ENCODE data around the gene RAB27A. TPM values are rescaled to one million over a fixed set of nuclear protein-coding genes. Genes with fewer than 3 reads are reported as not detected.

Gene RAB27A
- total RNA-seq, 1 experiment from 2014 or later: 12.2 TPM

DNA sequence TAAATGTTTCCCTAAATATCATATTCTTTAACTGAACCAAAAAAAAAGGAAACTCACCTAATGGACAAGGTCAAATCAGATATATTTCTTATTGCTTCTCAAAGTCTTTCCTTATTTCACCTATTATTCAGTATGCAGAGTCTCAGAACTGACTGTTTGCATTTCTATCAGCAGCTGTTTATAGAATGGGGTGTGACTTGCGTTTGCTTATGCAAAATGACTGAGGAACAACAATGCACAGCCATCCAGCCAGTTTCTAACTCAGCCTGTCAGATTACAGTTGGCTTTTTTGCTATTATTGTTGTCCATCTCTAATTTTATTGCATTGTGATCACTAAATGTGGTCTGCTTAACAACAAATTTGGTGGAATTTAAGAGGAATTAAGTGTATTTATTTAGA, 40.7 kb downstream of the RAB27A start:
- H3K9me3 ChIP-seq (replicated peaks): no peaks in the 10 kb centered on the region
- H3K4me1 ChIP-seq: 0 out of 2 replicates have a peak, but pooled peaks cover 3% of the 10 kb centered on the region
- DNase-seq: no peak
- no peak overlapping the region for H3K27ac ChIP-seq
- H3K4me3 ChIP-seq: no peak overlapping the region
- H3K36me3 ChIP-seq: 0 out of 2 replicates have a peak, but pooled peaks cover 2% of the 10 kb centered on the region
- H3K27me3 ChIP-seq: no peaks in the 10 kb centered on the region

DNA sequence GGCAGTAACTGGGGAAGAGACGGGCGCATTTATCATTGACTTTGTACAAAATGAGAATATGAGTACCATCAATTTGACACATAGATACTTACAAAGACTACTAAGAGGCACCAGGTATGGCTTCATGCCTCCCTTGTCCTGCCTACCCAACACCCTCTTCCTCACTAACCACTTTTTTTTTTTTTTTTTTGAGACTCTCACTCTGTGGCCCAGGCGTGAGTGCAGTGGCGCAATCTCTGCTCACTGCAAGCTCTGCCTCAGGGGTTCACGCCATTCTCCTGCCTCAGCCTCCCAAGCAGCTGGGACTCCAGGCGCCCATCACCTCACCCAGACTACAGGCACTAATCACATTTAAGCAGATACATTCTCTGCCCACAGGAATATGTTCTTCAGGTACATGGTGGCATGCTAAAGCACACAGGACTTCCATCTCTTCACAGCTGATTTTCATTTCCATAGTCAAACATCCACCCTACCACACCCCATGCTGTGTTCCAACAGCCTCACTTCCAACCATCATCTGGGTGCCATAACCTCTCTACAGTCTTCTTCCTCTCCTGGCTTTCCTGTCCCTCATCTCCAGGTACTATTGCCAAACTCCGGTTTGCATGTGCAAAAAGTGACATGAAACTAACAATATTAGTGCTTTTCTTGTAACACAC, 41.7 kb downstream of the RAB27A start:
- no peaks in the 10 kb centered on the region for H3K4me1 ChIP-seq
- no peak for DNase-seq
- no peak overlapping the region for H3K27ac ChIP-seq
- H3K9me3 ChIP-seq (replicated peaks): no peaks in the 10 kb centered on the region
- H3K4me3 ChIP-seq: no peak overlapping the region
- no peaks in the 10 kb centered on the region for H3K27me3 ChIP-seq
- H3K36me3 ChIP-seq: 0 out of 2 replicates have a peak, but pooled peaks cover 2% of the 10 kb centered on the region

DNA sequence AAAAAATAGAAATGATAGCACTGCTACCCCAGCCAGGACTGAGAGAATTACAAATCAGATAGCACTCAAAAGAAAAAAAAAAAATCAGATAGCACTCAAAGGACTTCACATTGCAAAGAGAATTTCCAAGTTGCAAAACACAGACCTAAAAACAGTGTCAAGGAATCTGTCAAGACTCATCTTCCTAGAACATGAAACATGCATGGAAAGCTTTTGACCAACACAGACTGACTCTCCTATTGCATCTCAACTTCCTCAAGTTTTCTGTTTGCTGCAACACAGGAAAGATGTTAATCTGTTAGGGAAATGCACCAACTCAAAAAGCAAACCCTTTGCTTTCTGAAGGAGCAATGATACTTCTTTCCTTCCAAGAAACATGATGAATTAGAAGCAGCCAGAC, 42.3 kb downstream of the RAB27A start:
- Histone ChIP-seq H3K9me3 (replicated peaks) (no peaks in the 10 kb centered on the region), H3K36me3 (0 out of 2 replicates have a peak, but pooled peaks cover 2% of the 10 kb centered on the region), H3K27ac (no peak overlapping the region), H3K27me3 (no peaks in the 10 kb centered on the region), H3K4me3 (no peak overlapping the region), H3K4me1 (no peaks in the 10 kb centered on the region)
- no peak for DNase-seq

DNA sequence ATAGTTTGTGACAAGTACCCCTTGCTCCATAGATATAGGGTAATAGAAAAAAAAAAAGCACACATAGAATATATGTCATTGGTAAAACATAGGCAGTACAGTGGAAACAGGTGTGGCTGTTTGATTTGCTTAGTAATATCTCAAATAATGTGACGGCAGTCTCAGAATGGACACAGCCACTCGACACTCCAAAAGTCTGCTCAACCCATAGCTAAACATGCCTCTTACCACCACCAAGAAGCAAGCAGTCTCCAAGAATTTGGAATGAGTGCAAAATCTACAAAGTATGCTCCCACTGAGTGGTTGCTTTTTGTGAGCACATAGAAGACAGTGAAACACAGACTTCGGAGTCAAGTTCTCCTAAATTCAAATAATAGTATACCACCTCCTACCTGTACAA, 43.0 kb downstream of the RAB27A start:
- Histone ChIP-seq H3K4me1 (no peaks in the 10 kb centered on the region), H3K36me3 (0 out of 2 replicates have a peak, but pooled peaks cover 2% of the 10 kb centered on the region), H3K4me3 (no peak overlapping the region), H3K27me3 (no peaks in the 10 kb centered on the region), H3K27ac (no peak overlapping the region), H3K9me3 (replicated peaks) (no peaks in the 10 kb centered on the region)
- DNase-seq: no peak

DNA sequence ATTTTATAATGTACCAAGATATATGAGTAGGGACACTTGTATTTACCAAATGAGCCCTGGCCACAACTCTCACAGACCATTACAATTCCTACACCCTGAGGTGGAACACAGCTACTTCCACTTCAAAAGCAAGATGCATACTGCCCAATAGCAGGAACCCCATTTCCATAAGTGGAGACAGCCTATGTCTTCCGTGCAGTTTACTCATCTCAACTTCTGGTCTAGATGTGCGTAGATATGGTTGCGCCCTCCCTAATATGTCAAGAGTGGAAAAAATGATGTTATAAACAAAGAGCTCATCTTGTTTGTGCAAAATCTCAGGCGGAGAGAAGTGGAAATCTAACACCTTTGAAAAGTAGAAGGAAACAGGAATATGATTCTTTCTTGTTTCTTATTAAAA, 44.6 kb downstream of the RAB27A start:
- no peak for DNase-seq

DNA sequence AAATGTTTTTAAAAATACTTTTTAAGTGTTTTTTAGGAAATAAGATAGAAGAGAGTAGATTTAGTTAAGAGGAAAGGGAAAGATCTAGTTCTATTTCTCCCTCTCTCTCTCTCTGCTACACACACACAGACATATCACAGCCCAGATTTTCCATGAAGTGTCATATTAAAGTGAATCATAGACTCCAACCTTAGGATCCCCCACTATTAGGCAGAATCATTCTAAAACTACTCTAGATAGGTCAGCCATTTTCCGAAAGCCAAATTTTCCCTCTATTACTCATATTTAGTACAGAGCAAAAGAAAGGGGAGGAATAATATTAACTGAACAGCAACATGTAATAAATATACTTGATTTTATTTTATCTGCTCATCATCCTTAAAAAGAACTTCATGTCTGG, 47.7 kb downstream of the RAB27A start:
- Histone ChIP-seq H3K4me1 (no peaks in the 10 kb centered on the region), H3K36me3 (no peaks in the 10 kb centered on the region), H3K4me3 (no peak overlapping the region), H3K27ac (no peak overlapping the region), H3K27me3 (no peaks in the 10 kb centered on the region), H3K9me3 (replicated peaks) (no peaks in the 10 kb centered on the region)
- DNase-seq: no peak

More for the DNA sequence above, 44.6 kb downstream of the RAB27A start:
- H3K27me3 ChIP-seq: no peaks in the 10 kb centered on the region
- no peaks in the 10 kb centered on the region for H3K9me3 ChIP-seq (replicated peaks)
- H3K4me1 ChIP-seq: no peaks in the 10 kb centered on the region
- H3K4me3 ChIP-seq: no peak overlapping the region
- 0 out of 2 replicates have a peak, but pooled peaks cover 2% of the 10 kb centered on the region for H3K36me3 ChIP-seq
- no peak overlapping the region for H3K27ac ChIP-seq

DNA sequence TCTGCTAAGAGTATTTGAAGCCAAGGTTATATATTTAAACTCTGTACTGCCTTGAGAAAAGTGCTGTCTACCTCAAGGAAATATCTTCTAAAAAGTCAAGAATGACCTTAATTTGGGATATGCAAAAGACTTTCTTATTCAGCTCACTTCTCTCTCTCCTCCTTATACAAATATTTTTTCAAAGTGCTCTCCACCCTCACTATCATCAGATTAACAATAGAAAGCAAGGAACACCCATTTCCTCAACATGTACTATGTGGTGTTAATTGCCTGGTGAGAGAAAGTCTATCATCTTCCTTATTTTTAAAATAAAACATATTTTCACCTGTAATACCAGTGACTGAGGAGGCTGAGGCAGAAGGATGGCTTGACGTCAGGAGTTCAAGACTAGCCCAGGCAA, 48.4 kb downstream of the RAB27A start:
- H3K27ac ChIP-seq: no peak overlapping the region
- no peaks in the 10 kb centered on the region for H3K27me3 ChIP-seq
- DNase-seq: no peak
- no peaks in the 10 kb centered on the region for H3K9me3 ChIP-seq (replicated peaks)
- H3K4me1 ChIP-seq: no peaks in the 10 kb centered on the region
- no peak overlapping the region for H3K4me3 ChIP-seq
- H3K36me3 ChIP-seq: no peaks in the 10 kb centered on the region

DNA sequence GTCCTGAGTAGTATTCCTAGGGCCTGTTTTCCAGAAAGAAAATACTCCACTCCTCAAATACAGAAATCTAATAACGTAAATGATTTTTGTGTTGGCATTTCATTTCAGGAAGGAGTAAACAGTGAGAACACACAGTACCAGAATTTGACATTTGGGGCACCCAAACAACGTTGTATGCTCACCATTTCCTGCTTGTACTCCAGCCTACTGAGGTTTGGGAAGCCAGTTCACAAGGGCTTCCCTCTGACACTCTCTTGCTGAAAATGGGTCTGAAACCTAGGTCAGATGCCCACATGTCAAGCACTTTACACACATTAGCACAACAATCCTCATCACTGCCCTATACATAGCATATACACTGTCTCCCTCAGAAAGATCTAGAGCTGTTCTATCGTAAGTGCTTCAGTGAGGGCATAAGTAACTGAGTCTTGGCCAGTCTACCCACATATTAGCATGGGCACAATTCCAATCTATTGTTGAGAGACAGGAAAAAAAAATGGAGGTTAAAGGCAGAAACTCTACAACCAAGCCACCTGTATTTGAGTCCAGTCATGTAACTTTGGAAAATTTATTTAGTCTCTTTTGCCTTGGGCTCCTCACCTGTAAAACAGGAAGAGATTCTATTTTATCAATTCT, 49.4 kb downstream of the RAB27A start:
- Histone ChIP-seq H3K4me1 (no peaks in the 10 kb centered on the region), H3K27ac (no peak overlapping the region), H3K36me3 (no peaks in the 10 kb centered on the region), H3K9me3 (replicated peaks) (no peaks in the 10 kb centered on the region), H3K4me3 (no peak overlapping the region), H3K27me3 (no peaks in the 10 kb centered on the region)
- no peak for DNase-seq

DNA sequence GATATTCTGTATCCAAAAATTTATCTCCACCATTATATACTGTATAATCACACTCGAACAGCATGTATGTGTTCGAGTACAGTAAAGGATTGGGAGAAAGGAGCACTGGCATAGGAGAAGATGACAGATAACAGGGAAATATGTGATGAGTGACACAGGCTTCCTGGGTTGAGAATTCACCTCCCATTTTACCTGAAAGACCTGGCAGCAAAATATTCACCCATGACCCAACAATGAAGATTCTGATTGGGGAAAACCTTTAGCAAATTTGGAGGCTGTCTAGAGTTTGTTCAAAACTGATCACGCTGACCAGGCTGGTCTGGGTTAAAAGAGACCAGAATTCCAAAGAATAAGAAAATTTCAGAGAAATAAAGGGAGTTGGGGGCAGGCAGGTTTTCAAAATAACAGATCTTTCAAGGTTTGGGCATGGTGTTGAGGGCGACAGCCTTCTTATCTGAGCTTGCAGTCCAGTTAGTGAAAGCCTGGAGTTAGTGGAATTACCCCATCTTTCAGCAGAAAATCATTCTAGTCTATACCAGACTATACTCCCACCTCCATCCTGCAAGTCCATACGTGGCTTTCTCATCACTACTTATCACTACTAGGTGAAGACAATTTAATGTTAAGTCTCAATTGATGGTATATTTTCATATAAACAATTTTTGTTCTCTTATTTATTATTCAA, 50.0 kb downstream of the RAB27A start:
- Histone ChIP-seq H3K4me3 (no peak overlapping the region), H3K9me3 (replicated peaks) (no peaks in the 10 kb centered on the region), H3K27ac (no peak overlapping the region), H3K27me3 (no peaks in the 10 kb centered on the region), H3K36me3 (no peaks in the 10 kb centered on the region), H3K4me1 (no peaks in the 10 kb centered on the region)
- DNase-seq: no peak

DNA sequence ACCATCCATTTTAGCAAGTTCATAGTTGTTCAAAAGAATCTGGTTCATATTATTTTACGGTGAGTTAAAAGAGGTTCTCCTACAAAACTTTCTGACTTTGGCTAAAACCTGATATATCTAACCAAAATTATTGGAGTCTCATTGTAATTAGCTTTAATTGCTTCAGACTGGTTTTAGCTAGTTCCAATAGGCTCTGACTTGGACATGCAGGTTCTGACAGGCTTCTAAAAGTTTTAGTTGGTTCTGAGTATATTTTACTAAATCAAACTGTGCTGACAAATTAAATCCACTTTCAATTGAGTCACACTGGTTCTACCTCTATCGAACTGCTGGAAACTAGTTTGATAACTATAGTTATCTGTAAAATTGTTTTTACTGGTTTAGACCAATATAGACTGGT, 50.7 kb downstream of the RAB27A start:
- DNase-seq: no peak
- Histone ChIP-seq H3K4me3 (no peak overlapping the region), H3K4me1 (no peaks in the 10 kb centered on the region), H3K27me3 (no peaks in the 10 kb centered on the region), H3K36me3 (no peaks in the 10 kb centered on the region), H3K27ac (no peak overlapping the region), H3K9me3 (replicated peaks) (no peaks in the 10 kb centered on the region)

DNA sequence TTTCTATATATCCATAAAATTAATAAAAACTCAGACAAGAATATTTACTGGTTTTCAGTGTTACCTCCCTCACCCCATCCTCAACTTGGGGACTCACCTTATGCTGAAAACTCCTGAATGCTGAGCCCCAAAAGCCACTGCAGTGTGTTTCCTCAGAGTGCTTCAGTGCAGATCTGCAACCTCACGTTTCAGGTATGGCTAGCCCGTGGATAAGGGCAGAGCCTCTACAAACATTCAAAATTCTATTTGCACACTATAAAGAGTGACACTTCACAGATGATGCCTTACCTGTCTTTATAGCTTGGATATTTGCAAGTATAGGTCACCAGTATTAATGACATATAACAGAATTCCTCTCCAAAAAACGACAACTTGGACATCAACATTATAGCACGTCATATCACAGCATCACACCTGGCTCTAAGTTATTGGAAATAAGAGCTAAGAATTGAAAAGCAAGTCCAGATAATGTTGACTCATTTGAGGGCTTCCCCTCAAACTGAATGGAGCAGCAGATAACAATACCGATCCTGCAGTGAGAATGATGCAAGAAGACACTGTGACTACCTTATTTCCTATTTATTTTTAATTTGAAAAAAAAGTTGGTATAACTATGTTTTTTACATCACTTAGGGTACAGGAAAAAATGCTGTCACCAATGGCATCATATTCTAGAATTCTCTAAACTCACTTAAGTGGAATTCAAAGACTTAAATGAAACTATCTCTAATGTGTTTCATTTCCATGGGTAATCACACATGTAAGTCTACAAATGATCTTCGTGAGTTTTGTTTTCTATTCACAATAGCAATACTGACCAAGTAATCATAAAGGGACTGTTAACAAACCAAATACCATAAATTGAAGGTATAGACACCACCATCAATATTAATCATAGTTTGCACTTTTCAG, 52.1 kb downstream of the RAB27A start:
- Histone ChIP-seq H3K27me3 (no peaks in the 10 kb centered on the region), H3K36me3 (no peaks in the 10 kb centered on the region), H3K4me3 (no peak overlapping the region), H3K27ac (no peak overlapping the region), H3K4me1 (no peaks in the 10 kb centered on the region), H3K9me3 (replicated peaks) (no peaks in the 10 kb centered on the region)
- DNase-seq: no peak

DNA sequence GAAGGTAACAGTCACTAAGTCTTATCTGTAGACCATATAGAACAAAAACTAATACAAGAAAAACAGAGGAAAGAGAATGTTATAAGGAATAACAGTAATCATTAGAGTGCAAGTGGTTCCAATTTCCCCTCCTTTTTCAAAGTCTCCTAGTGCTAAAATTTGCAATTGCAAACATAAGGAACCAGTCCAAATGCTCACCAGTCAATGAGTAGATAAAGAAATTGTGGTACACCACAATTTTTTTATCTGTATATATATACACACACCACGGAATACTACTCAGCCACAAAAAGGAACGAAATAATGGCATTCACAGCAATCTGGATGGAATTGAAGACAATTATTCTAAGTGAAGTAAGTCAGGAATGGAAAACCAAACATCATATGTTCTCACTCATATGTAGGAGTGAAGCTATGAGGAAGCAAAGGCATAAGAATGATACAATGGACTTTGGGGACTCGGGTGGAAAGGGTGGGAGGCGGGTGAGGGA, 54.0 kb downstream of the RAB27A start:
- Histone ChIP-seq H3K9me3 (replicated peaks) (peaks cover 3% of the 10 kb centered on the region; the same call in 1 of the 2 replicates), H3K36me3 (no peaks in the 10 kb centered on the region), H3K27me3 (no peaks in the 10 kb centered on the region), H3K4me3 (no peak overlapping the region), H3K27ac (no peak overlapping the region), H3K4me1 (no peaks in the 10 kb centered on the region)
- DNase-seq: no peak

DNA sequence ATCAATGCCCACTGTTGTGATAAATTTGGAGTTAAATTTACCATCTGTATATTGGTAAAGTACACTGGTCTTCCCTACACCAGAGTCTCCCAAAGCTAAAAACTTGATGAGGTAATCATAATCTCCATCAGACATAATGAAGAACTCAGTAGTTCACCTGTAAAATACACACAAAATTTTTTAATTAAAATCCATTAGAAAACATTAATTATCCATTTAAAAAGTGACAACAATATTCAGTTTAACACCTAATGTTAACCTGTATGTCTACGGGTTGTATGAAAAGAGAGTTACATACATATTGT, 54.9 kb downstream of the RAB27A start:
- Histone ChIP-seq H3K36me3 (no peaks in the 10 kb centered on the region), H3K27ac (no peak overlapping the region), H3K27me3 (no peaks in the 10 kb centered on the region), H3K9me3 (replicated peaks) (peaks cover 3% of the 10 kb centered on the region; the same call in 1 of the 2 replicates), H3K4me1 (no peaks in the 10 kb centered on the region), H3K4me3 (no peak overlapping the region)
- DNase-seq: no peak

DNA sequence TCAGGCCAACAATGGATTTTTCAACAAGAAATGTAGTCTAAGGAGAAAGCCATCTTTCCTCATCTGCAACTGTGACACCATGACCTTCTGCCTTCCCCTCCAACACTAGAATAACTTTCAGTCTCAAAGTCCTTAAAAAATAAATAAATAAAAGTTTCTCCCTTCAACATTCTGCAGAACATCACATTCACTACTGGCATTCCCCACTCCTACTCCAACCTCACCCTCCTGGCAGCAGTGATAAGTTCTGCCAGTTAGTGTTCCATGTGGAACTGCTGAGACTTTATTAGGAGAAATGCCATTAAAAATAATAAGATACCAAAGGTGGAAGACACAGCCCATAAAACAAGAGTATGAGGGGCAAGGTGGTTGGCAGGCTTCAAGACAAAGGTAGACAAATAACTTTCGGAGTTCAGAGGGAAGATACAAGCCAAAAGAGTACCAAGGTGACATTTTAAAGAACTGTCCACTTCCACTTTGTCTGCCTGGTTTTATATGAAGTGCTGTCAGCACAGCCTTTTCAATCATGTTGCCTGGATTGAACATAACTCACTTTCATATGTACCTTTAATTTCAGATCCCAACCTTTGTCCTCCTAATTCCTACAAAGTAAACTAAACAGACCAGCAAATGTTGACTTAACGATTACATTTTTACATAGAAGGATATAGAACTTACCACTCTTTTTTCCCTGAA, 55.4 kb downstream of the RAB27A start:
- Histone ChIP-seq H3K27me3 (no peaks in the 10 kb centered on the region), H3K36me3 (no peaks in the 10 kb centered on the region), H3K9me3 (replicated peaks) (peaks cover 3% of the 10 kb centered on the region; the same call in 1 of the 2 replicates), H3K4me3 (no peak overlapping the region), H3K27ac (no peak overlapping the region), H3K4me1 (no peaks in the 10 kb centered on the region)
- no peak for DNase-seq

Measured in SJCRH30 (cell line).